Tibial artery (tissue), 4 donors: ENCODE measurements around the gene MCRIP2.

Experiments
- DNase-seq, 2 donors: peaks; one replicate each; pipeline ENCODE4 v3.0.0-alpha.2; 2019
- H3K27ac ChIP-seq, 2 donors: fragments of 200-600 bp; sonication (generic) in 1 of 2; 1 replicate in 1 of 2; 2 replicates in 1 of 2; pipeline ENCODE4 v1.5.1; 2018 to 2019; ENCODE audit warnings: mild to moderate bottlenecking in 1 of 2
- H3K27me3 ChIP-seq, 2 donors: fragments of 200-600 bp; sonication (generic) in 1 of 2; one replicate each; pipeline versions ENCODE4 v1.5.1 to v1.6.0; 2016 to 2019
- H3K36me3 ChIP-seq, 3 donors: fragments of 200-600 bp; sonication (generic) in 2 of 3; one replicate each; pipeline ENCODE4 v1.5.1; 2016 to 2019; ENCODE audit warnings: mild to moderate bottlenecking in 2 of 3
- H3K4me1 ChIP-seq, 4 donors: fragments of 200-600 bp; sonication (generic) in 2 of 4; 1 replicate in 3 of 4; 2 replicates in 1 of 4; pipeline ENCODE4 v1.5.1; 2016 to 2019
- H3K4me3 ChIP-seq, 2 donors: fragments of 200-600 bp; sonication (generic) in 1 of 2; 1 replicate in 1 of 2; 2 replicates in 1 of 2; pipeline ENCODE4 v1.5.1; 2018 to 2019; ENCODE audit warnings: mild to moderate bottlenecking in 2 of 2
- H3K9me3 ChIP-seq, 3 donors: fragments of 200-600 bp; sonication (generic) in 1 of 3; one replicate each; pipeline ENCODE4 v1.5.1; 2016 to 2019
- CTCF ChIP-seq, 2 experiments: fragments of 200-600 bp in 1 of 2; fragments of 450-650 bp in 1 of 2; IDR thresholded peaks; one replicate each; pipeline ENCODE4 v1.5.1; 2017 to 2019; ENCODE audit warnings: antibody characterized with exemption in 2 of 2, mild to moderate bottlenecking in 1 of 2, moderate library complexity in 1 of 2
- intact Hi-C: fragments of 100-400 bp; cut with DNase I; formaldehyde crosslinking; loops from one replicate; pipeline ENCODE4 v1.15.0; 2023; ENCODE audit warnings: low total_unique reads

Gene MCRIP2

GRCh38 chr16:635573-636205, 5.9 kb upstream of the MCRIP2 start:
- H3K27me3 ChIP-seq, result peaks cover 0 to 7% of the 10 kb centered on the region in 2 donors
- H3K27ac ChIP-seq, result peak overlapping the region; percentile 97
- peaks cover 0 to 28% (median 18%) of the 10 kb centered on the region in 3 donors for H3K36me3 ChIP-seq
- DNase-seq, result no peak
- peak in 1 of 2 experiments; percentile 5 for TF ChIP-seq CTCF (IDR thresholded peaks at IDR 0.05)
- peak overlapping the region; percentile 66 to 91 for H3K4me3 ChIP-seq
- peaks cover 0 to 34% (median 27%) of the 10 kb centered on the region in 4 donors for H3K4me1 ChIP-seq
- H3K9me3 ChIP-seq, result no peaks in the 10 kb centered on the region
- intact Hi-C loops, result loop anchor here (10.0 kb wide), 1 partner anchor 51 kb away; no protein-coding TSS in a partner anchor

- peak in 1 of 2 experiments; percentile 13 for TF ChIP-seq CTCF (IDR thresholded peaks at IDR 0.05)
- Histone ChIP-seq H3K4me3 (peak within 1 kb of the TSS; percentile 66 to 91), H3K27me3 (peaks cover 0 to 4% of the 10 kb centered on the region in 2 donors), H3K36me3 (peaks cover 0 to 28% (median 18%) of the 10 kb centered on the region in 3 donors), H3K9me3 (no peaks in the 10 kb centered on the region), H3K27ac (peak within 1 kb of the TSS; percentile 97), H3K4me1 (peaks cover 3 to 34% (median 27%) of the 10 kb centered on the region in 4 donors)
- DNase-seq, result peak; percentile 97 to 98
- intact Hi-C loops, result loop anchor here (10.0 kb wide), 1 partner anchor 52 kb away; no protein-coding TSS in a partner anchor
Observed at GRCh38 chr16:636206-637080, 5.2 kb upstream of the MCRIP2 start, which contains the start of gene METTL26. Gene METTL26, minus strand, starts transcription at chr16:636305. Its CDS starts 15 bp downstream, at chr16:636290.

DNA sequence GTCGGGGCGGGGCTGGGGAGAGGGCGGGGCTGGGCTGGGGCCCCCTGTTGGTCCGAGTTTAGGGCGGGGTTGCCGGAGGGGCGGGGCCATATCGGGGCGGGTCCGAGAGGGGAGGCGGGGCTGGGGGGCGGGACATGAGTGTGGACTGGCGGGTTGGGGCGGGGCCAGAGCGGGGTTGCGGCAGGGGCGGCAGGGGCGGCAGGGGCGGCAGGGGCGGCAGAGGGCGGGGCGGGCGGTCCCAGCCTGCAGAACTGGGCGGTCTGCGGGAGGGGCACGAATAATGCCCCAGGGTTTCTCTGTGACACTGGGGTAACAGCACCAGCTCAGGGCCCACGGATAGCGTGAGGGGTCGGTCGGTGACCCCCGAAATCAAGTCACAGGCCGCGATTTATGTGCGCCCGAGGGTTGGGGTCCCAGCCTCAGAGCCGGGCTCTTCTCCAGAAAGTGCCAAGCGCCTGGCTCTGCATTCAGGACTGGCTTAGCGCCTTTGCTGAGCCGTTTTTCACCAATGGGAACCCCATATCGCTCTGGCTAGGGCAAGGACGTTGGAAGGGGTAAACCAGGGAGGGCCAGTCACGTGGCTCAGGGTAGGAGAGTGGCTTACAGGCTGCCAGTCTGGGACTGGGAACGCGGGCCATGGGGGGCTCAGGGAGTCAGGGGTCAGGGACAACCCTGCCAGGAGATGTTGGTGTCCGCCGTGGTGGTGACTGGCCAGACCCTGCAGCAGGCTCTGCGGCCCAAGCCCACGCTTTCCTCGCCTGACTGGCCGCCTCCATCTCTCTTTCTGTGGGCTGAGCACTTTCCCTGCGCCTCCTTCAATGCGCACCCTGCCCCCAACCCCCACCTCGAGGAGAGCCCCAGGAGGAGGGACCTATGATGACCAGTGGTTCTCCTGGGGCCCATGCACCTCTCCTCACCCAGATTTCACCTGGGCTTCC, 4.3 kb upstream of the MCRIP2 start:
- Histone ChIP-seq H3K4me3 (peak overlapping the region; percentile 66 to 91), H3K9me3 (no peaks in the 10 kb centered on the region), H3K4me1 (peaks cover 5 to 36% (median 28%) of the 10 kb centered on the region in 4 donors), H3K36me3 (peaks cover 0 to 28% (median 18%) of the 10 kb centered on the region in 3 donors), H3K27me3 (peaks cover 0 to 2% of the 10 kb centered on the region in 2 donors), H3K27ac (peak overlapping the region; percentile 97)
- peak; percentile 86 to 94 for DNase-seq
- intact Hi-C loops, result loop anchor here (10.0 kb wide), 1 partner anchor 53 kb away; no protein-coding TSS in a partner anchor
- no peak for TF ChIP-seq CTCF (IDR thresholded peaks at IDR 0.05)

DNA sequence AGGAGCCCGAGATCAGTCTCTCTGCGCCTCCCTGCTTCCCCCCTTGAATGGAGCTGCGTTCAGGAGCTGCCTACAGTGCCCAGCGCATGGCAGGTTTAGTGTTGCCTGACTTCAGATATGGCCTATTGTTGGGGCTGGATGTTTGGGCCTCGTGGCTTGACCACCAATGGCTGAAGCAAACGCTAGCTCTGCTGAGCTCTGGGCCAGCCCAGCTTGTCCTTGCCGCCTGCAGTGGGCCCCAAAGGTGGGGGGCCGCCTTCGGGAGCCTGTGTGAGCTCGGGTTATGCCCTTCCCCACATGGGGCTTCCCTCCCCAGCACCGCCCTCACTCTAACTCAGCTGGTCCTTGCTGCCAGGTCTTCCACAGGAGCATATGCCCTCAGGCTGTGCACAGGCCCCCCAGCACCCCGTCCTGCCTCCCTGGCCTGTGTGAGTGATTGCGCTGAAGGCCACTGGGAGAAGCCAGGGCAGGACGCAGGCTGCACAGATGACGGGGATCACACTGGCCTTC, 3.5 kb upstream of the MCRIP2 start:
- Histone ChIP-seq H3K27ac (peak overlapping the region; percentile 97), H3K4me1 (peaks cover 5 to 43% (median 34%) of the 10 kb centered on the region in 4 donors), H3K27me3 (no peaks in the 10 kb centered on the region), H3K4me3 (no peak overlapping the region), H3K36me3 (peaks cover 0 to 21% (median 14%) of the 10 kb centered on the region in 3 donors), H3K9me3 (no peaks in the 10 kb centered on the region)
- DNase-seq, result no peak
- no peak for TF ChIP-seq CTCF (IDR thresholded peaks at IDR 0.05)
- intact Hi-C loops, result loop anchor here (10.0 kb wide), 1 partner anchor 53 kb away; no protein-coding TSS in a partner anchor
